Adrenal gland (tissue), 12 donors: ENCODE measurements around the gene ZNF521. TPM values are rescaled to one million over a fixed set of nuclear protein-coding genes. Genes with fewer than 3 reads are reported as not detected.

Source experiments
- DNase-seq, 7 donors: peaks; one replicate each; pipeline ENCODE4 v3.0.0-alpha.2; 2019 to 2020
- H3K27ac ChIP-seq, 5 donors: fragments of 200-600 bp; sonication (generic) in 4 of 5; 1 replicate in 3 of 5; 2 replicates in 2 of 5; pipeline versions ENCODE4 v1.5.1 to v1.8.0; 2016 to 2020; ENCODE audit warnings: mild to moderate bottlenecking in 1 of 5
- H3K27me3 ChIP-seq: fragments of 200-600 bp; 2 replicates; pipeline ENCODE4 v1.8.0; 2021
- H3K36me3 ChIP-seq, 2 donors: fragments of 200-600 bp; replicated peaks in 1 of 2; 1 replicate in 1 of 2; 2 replicates in 1 of 2; pipeline versions ENCODE4 v1.5.1 to v1.8.0; 2018 to 2022
- H3K4me1 ChIP-seq, 2 donors: fragments of 200-600 bp; replicated peaks in 1 of 2; 1 replicate in 1 of 2; 2 replicates in 1 of 2; pipeline versions ENCODE4 v1.5.1 to v1.8.0; 2018 to 2021
- H3K4me3 ChIP-seq, 4 donors: fragments of 200-600 bp; sonication (generic) in 3 of 4; one replicate each; pipeline ENCODE4 v1.5.1; 2016 to 2018
- H3K9me3 ChIP-seq, 3 donors: fragments of 200-600 bp; sonication (generic) in 1 of 3; replicated peaks in 1 of 3; 1 replicate in 2 of 3; 2 replicates in 1 of 3; pipeline versions ENCODE4 v1.5.1 to v1.8.0; 2016 to 2021
- POLR2A ChIP-seq, 2 donors: fragments of 450-650 bp; IDR thresholded peaks; one replicate each; pipeline ENCODE4 v1.6.1; 2017; ENCODE audit warnings: antibody characterized with exemption in 2 of 2, mild to moderate bottlenecking in 2 of 2, moderate library complexity in 1 of 2
- WGBS, 4 donors: extraction: QIAGEN DNeasy Blood & Tissue Kit in 2 of 4; methylation state at CpG; one replicate each; pipeline versions ENCODE4 v1.1.5 to v1.1.7; 2013 to 2017; 5-methylcytosine and 5-hydroxymethylcytosine counted together
- intact Hi-C, 2 donors: fragments of 100-400 bp; cut with DNase I; formaldehyde crosslinking; loops; one replicate each; pipeline versions ENCODE4 v1.14.1 to v1.15.0; 2022 to 2023
- polyA plus RNA-seq, 3 donors: library from polyadenylated mRNA; stranded (reverse); fragments of 200-250 nt in 2 of 3; fragments of 350-450 nt in 1 of 3; fragmentation: Illumina TruSeq in 1 of 3; extraction: RNeasy Lipid Tissue Mini Kit (QIAGEN cat#74804) in 1 of 3; gene quantifications; one replicate each; pipeline ENCODE4 v1.2.3, GENCODE V29; 2013 to 2014
- total RNA-seq, 9 donors: library from RNA; depleted of rRNA in 4 of 9; stranded (reverse); fragments of >200 nt in 4 of 9; fragments of 120-200 nt in 1 of 9; fragmentation: NEBNext Ultra II Directional in 1 of 9; extraction: Animal tissue kit (Norgen Biotek cat#: 25700) in 1 of 9; gene quantifications; one replicate each; pipeline versions ENCODE4 v1.1.0 to v1.2.4, GENCODE V29; 2013 to 2023
- TF ChIP-seq, protein P1 (sequence below), 6 experiments: fragments of 450-650 bp in 4 of 6; fragments of 200-600 bp in 2 of 6; sonication (generic) in 1 of 6; IDR thresholded peaks; 1 replicate in 5 of 6; 2 replicates in 1 of 6; pipeline versions ENCODE4 v1.5.1 to v1.8.0; 2016 to 2021; ENCODE audit warnings: antibody characterized with exemption in 6 of 6, mild to moderate bottlenecking in 2 of 6, moderate library complexity in 1 of 6
- donor health status: healthy with polysubstance abuse.
- donor health status: Bipolar disorder and iron deficiency.
- donor health status: DM: yes; HTN: yes; CAD: no.
- donor health status: DM: no; HTN: no; CAD: no.
- donor health status: DM: no; HTN: no; CAD: no.
- donor health status: DM: yes; HTN: yes; CAD: no.

The ZNF521 gene
- total and polyA plus RNA-seq, 12 donors = 3.7 to 270 (median 43.0) TPM

DNA sequence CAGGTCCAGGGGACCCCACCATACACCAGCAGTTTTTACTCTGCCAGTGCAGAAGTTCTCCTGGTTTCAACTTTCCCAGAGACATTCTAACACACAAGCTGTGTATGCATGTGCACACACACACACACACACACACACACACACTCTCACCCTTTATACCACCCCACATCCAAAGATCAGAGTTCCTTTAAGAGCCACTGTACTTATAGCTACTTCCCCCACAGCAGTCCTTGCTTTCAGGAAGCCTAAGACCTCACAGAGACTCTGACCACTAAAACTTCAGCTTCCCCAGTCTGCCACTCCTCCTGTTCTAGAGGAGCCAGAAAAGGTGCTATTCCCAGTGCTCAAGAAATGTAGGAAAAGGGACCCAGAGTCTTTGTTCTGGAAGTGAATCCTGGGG is 107.8 kb downstream of the ZNF521 start:
- no peaks in the 10 kb centered on the region for H3K27me3 ChIP-seq
- intact Hi-C loops = no loop called here
- H3K4me1 ChIP-seq = no peaks in the 10 kb centered on the region
- no peaks in the 10 kb centered on the region for H3K9me3 ChIP-seq
- TF ChIP-seq POLR2A (IDR thresholded peaks at IDR 0.05) = no peak
- TF ChIP-seq, protein P1, sequence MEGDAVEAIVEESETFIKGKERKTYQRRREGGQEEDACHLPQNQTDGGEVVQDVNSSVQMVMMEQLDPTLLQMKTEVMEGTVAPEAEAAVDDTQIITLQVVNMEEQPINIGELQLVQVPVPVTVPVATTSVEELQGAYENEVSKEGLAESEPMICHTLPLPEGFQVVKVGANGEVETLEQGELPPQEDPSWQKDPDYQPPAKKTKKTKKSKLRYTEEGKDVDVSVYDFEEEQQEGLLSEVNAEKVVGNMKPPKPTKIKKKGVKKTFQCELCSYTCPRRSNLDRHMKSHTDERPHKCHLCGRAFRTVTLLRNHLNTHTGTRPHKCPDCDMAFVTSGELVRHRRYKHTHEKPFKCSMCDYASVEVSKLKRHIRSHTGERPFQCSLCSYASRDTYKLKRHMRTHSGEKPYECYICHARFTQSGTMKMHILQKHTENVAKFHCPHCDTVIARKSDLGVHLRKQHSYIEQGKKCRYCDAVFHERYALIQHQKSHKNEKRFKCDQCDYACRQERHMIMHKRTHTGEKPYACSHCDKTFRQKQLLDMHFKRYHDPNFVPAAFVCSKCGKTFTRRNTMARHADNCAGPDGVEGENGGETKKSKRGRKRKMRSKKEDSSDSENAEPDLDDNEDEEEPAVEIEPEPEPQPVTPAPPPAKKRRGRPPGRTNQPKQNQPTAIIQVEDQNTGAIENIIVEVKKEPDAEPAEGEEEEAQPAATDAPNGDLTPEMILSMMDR (IDR thresholded peaks at IDR 0.05) = no peak
- H3K27ac ChIP-seq = no peak overlapping the region
- no peak overlapping the region for H3K4me3 ChIP-seq
- DNase-seq = no peak
- no peaks in the 10 kb centered on the region for H3K36me3 ChIP-seq

DNA sequence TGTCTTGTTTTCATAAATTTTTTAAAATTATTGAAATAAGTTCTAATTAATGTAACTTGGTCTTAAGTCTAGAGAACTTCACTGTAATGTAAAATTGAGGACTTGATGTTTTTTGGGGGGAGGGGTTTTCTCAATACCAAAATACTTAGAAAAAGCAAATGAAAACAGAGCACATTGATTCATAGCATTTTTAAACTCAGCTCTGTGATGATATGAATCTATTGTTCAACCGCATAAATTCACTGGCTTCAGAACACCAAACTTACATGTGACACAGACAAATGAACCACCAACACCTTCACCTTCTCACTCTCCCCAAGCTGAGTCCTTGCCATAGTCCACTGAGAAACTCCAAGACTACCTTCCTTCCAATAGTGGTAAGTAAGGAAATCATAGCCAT is 108.2 kb downstream of the ZNF521 start:
- intact Hi-C loops = no loop called here
- Histone ChIP-seq H3K9me3 (no peaks in the 10 kb centered on the region), H3K4me1 (no peaks in the 10 kb centered on the region), H3K4me3 (no peak overlapping the region), H3K36me3 (no peaks in the 10 kb centered on the region), H3K27me3 (no peaks in the 10 kb centered on the region), H3K27ac (no peak overlapping the region)
- WGBS, 4 donors = 88 to 93% (median 91%) methylated on average over 1 of the region's 1 CpG
- TF ChIP-seq POLR2A (IDR thresholded peaks at IDR 0.05) = no peak
- TF ChIP-seq, protein P1 (IDR thresholded peaks at IDR 0.05) = no peak
- DNase-seq = no peak

DNA sequence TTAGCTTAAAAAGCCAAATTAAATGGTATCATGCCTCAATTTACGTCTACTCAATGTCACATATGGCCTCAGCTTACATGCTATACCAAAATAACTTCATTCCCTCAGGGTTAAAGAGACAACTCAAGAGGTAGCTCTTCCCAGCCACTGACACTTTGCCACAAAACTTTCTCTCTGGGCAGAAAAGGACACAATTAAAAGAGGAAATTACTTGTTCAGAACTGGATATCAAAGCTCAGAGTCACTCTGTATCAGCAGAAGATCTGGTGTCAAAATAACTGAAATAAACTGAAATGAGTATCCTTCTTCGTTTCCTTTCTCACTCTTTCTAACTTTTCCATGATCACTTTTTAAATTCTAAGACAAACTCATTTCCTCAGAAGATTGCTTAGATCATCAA is 108.7 kb downstream of the ZNF521 start:
- H3K27ac ChIP-seq = no peak overlapping the region
- no peaks in the 10 kb centered on the region for H3K27me3 ChIP-seq
- no peak for DNase-seq
- H3K4me1 ChIP-seq = no peaks in the 10 kb centered on the region
- 76 to 90% (median 85%) methylated on average over 2 of the region's 2 CpGs for WGBS, 4 donors
- no peak overlapping the region for H3K4me3 ChIP-seq
- no peaks in the 10 kb centered on the region for H3K9me3 ChIP-seq
- intact Hi-C loops = no loop called here
- no peaks in the 10 kb centered on the region for H3K36me3 ChIP-seq
- TF ChIP-seq, protein P1 (IDR thresholded peaks at IDR 0.05) = no peak

DNA sequence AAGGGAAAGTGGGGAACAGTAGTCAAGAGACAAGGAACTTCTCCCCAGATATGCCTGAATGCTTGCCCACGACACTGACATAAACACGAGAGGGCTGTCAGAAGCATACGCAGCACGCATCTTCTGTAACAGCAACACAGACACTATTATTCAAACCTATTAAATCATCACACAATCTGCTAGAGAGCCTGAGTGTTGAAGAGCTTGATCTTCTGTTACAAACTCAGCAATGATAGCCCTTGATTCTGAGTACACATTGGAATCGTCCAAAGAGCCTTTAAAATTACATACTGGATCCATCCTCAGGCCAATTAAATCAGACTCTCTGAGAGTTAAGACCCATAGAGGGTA is 111.6 kb downstream of the ZNF521 start:
- intact Hi-C loops = no loop called here
- 83 to 90% (median 87%) methylated on average over 5 of the region's 5 CpGs for WGBS, 4 donors
- Histone ChIP-seq H3K27me3 (no peaks in the 10 kb centered on the region), H3K36me3 (no peaks in the 10 kb centered on the region), H3K27ac (no peak overlapping the region), H3K9me3 (no peaks in the 10 kb centered on the region), H3K4me3 (no peak overlapping the region), H3K4me1 (no peaks in the 10 kb centered on the region)
- no peak for DNase-seq
- TF ChIP-seq, protein P1 (IDR thresholded peaks at IDR 0.05) = no peak
- no peak for TF ChIP-seq POLR2A (IDR thresholded peaks at IDR 0.05)
